Gastrocnemius medialis (tissue), 4 donors: Measurements from ENCODE around the gene GPR176.

Source experiments
- POLR2A ChIP-seq, 2 donors: fragments of 450-650 bp; IDR thresholded peaks; one replicate each; pipeline ENCODE4 v1.6.1; 2017; ENCODE audit warnings: antibody characterized with exemption in 2 of 2, mild to moderate bottlenecking in 2 of 2, moderate library complexity in 2 of 2
- TF ChIP-seq, protein P1 (sequence below), 5 experiments: fragments of 450-650 bp in 3 of 5; fragments of 200-600 bp in 2 of 5; sonication (generic) in 2 of 5; IDR thresholded peaks in 4 of 5; conservative IDR thresholded peaks in 1 of 5; 1 replicate in 4 of 5; 2 replicates in 1 of 5; pipeline ENCODE4 v1.5.1; 2016 to 2019; ENCODE audit warnings: antibody characterized with exemption in 5 of 5, mild to moderate bottlenecking in 3 of 5, moderate library complexity in 3 of 5

DNA sequence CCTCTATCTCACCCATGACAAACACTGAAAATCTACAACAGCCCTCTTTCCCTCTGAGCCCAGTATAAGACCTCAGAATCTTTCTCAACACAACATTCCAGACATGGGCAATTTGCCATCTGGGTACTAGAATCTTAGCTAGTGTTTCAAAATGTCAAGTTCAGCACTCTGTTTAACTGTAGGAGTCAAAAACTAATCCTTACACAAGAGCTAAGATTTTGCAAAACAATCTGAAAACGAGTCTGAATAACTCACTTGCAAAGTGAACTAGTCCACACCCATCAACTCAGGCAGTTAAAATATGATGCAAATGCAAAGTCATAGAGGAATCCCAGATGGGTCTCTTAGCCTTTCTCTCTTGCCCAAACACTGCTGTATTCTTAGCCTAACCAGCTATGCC, 67.8 kb downstream of the GPR176 start:
- TF ChIP-seq, protein P1, sequence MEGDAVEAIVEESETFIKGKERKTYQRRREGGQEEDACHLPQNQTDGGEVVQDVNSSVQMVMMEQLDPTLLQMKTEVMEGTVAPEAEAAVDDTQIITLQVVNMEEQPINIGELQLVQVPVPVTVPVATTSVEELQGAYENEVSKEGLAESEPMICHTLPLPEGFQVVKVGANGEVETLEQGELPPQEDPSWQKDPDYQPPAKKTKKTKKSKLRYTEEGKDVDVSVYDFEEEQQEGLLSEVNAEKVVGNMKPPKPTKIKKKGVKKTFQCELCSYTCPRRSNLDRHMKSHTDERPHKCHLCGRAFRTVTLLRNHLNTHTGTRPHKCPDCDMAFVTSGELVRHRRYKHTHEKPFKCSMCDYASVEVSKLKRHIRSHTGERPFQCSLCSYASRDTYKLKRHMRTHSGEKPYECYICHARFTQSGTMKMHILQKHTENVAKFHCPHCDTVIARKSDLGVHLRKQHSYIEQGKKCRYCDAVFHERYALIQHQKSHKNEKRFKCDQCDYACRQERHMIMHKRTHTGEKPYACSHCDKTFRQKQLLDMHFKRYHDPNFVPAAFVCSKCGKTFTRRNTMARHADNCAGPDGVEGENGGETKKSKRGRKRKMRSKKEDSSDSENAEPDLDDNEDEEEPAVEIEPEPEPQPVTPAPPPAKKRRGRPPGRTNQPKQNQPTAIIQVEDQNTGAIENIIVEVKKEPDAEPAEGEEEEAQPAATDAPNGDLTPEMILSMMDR (IDR thresholded peaks at IDR 0.05 in 4 of 5, conservative IDR thresholded peaks at IDR 0.05 in 1 of 5): no peak
- TF ChIP-seq POLR2A (IDR thresholded peaks at IDR 0.05): no peak
